ENCODE results near the gene GNS. TPM values are rescaled to one million over a fixed set of nuclear protein-coding genes. Genes with fewer than 3 reads are reported as not detected.

The GNS gene
- total RNA-seq, 6 experiments from 2014 or later: 41.0 to 87.5 (median 63.7) TPM

DNA sequence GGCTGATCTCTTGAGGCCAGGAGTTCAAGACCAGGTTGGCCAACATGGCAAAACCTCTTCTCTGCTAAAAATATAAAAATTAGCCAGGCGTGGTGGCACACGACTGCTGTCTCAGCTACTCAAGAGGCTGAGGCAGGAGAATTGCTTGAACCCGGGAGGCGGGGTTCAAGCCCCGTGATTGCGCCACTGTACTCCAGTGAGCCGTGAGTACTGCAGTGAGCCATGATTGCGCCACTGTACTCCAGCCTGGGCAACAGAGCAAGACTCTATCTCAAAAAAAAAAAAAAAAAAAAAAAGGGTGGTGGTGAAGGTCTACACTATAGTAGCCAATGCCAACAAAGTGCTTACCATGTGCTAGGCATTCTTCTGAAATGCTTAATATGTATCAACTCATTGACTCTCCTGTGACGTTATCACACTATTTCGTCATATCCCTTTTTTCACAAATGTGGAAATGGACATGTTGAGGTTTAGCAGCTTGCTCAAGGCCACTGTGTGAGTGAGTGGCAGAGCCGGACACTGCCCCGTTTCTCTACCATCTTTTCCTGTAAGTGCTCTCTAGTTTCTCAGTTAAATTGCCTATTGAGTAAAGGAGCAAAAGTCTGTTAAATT lies 59.6 kb downstream of the GNS start:
- 83% methylated on average over 12 of the region's 12 CpGs for WGBS (ENCODE audit: insufficient coverage, low coverage, low lambda C conversion rate, missing lambda C conversion rate)
- no peak overlapping the region for H3K4me3 ChIP-seq
- H3K9me3 ChIP-seq: no peaks in the 10 kb centered on the region
- DNase-seq: peak; percentile 46 to 68 (median 59)
- H3K27ac ChIP-seq: no peak overlapping the region
- intact Hi-C loops (cut with DNase I): loop anchor here in 1 of 2 donors (5.0 kb wide), 1 partner anchor 147 kb away; no protein-coding TSS in a partner anchor
- H3K36me3 ChIP-seq: peaks cover 0 to 2% (median 0%) of the 10 kb centered on the region in 4 donors
- TF ChIP-seq POLR2A (IDR thresholded peaks at IDR 0.05) (no peak), CTCF (IDR thresholded peaks at IDR 0.05) (no peak)
- no peaks in the 10 kb centered on the region for H3K27me3 ChIP-seq
- H3K4me1 ChIP-seq: no peaks in the 10 kb centered on the region
- peak; percentile 36 to 60 (median 42) for ATAC-seq

GRCh38 chr12:64696080-64696741 lies 63.0 kb downstream of the GNS start:
- H3K4me3 ChIP-seq: no peak overlapping the region
- H3K36me3 ChIP-seq: peaks cover 0 to 2% (median 0%) of the 10 kb centered on the region in 4 donors
- intact Hi-C loops (cut with DNase I): loop anchor here in 1 of 2 donors (5.0 kb wide), 1 partner anchor 144 kb away; no protein-coding TSS in a partner anchor
- WGBS (ENCODE audit: insufficient coverage, low coverage, low lambda C conversion rate, missing lambda C conversion rate): 17% methylated on average over 1 of the region's 1 CpG
- no peaks in the 10 kb centered on the region for H3K4me1 ChIP-seq
- no peak overlapping the region for H3K27ac ChIP-seq
- peak in 3 of 4 donors; percentile 20 to 41 (median 34) for ATAC-seq
- no peaks in the 10 kb centered on the region for H3K9me3 ChIP-seq
- no peak for TF ChIP-seq POLR2A (IDR thresholded peaks at IDR 0.05)
- peak; percentile 36 to 49 (median 42) for TF ChIP-seq CTCF (IDR thresholded peaks at IDR 0.05)
- H3K27me3 ChIP-seq: no peaks in the 10 kb centered on the region
- DNase-seq: no peak

- H3K36me3 ChIP-seq: no peaks in the 10 kb centered on the region
- H3K4me3 ChIP-seq: no peak overlapping the region
- H3K27me3 ChIP-seq: no peaks in the 10 kb centered on the region
- peak in 1 of 3 donors; percentile 37 for DNase-seq
- H3K9me3 ChIP-seq: no peaks in the 10 kb centered on the region
- TF ChIP-seq POLR2A (IDR thresholded peaks at IDR 0.05): no peak
- no peak for TF ChIP-seq CTCF (IDR thresholded peaks at IDR 0.05)
- no peaks in the 10 kb centered on the region for H3K4me1 ChIP-seq
- intact Hi-C loops (cut with DNase I): loop anchor here in 1 of 2 donors (5.0 kb wide), 1 partner anchor 143 kb away; no protein-coding TSS in a partner anchor
- no peak for ATAC-seq
- WGBS (ENCODE audit: insufficient coverage, low coverage, low lambda C conversion rate, missing lambda C conversion rate): 84% methylated on average over 3 of the region's 5 CpGs
- no peak overlapping the region for H3K27ac ChIP-seq
These were observed 63.7 kb downstream of the GNS start for GRCh38 chr12:64695550-64695949.

- Histone ChIP-seq H3K4me3 (no peak overlapping the region), H3K9me3 (no peaks in the 10 kb centered on the region), H3K36me3 (no peaks in the 10 kb centered on the region), H3K4me1 (no peaks in the 10 kb centered on the region), H3K27me3 (no peaks in the 10 kb centered on the region), H3K27ac (no peak overlapping the region)
- TF ChIP-seq POLR2A (IDR thresholded peaks at IDR 0.05): no peak
- no peak for TF ChIP-seq CTCF (IDR thresholded peaks at IDR 0.05)
- 85% methylated on average over 14 of the region's 18 CpGs for WGBS (ENCODE audit: insufficient coverage, low coverage, low lambda C conversion rate, missing lambda C conversion rate)
- no peak for ATAC-seq
- DNase-seq: no peak
- intact Hi-C loops (cut with DNase I): loop anchor here (5.0 kb wide), 2 partner anchors 142 to 147 kb away; no protein-coding TSS in a partner anchor
These were observed 64.8 kb downstream of the GNS start for GRCh38 chr12:64694130-64695040.

Data from right lobe of liver (tissue), 6 donors.